ENCODE data around the gene EML1.

Gene EML1

GRCh38 chr14:99780690-99781089 lies 12.5 kb upstream of the EML1 start:
- DNase-seq, result no peak

- no peak for DNase-seq
These were observed 12.1 kb upstream of the EML1 start for GRCh38 chr14:99781091-99781490.

DNA sequence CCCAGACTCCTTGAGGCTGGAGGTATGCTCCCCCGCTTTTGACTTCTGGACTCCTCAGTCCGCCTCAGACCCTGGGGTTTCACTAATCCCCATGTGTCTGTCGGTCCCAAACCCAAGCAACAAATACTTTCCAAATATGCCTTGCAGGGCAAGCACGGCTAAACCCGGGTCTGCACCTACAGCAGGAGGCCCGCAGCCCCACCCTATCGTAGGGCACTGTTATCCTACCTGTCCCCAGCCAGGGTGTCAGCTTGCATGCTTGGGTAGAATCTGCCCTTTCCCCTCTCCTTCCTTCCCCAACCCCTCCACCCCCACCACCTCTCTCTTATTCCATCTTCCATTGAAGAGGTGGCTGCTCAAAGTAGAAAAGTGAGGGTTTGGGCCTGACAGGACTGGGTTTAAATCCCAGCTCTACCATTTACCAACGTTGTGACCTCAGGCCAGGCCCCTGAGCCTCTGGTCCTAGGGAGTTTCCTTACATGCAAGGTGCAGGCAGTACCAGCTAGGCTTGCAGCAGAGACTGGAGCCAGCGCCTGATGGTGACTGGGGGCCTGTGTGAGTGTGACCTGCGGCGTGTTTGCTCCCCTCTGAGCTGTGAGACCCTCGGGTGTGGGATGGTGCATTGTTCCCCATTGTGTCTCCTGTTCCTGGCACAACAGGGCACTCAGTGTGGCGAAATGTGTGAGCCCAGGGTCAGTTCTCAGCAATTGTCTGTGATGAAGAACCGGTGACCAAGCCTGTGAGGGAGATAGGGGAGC lies 11.2 kb upstream of the EML1 start:
- DNase-seq, result no peak

DNA sequence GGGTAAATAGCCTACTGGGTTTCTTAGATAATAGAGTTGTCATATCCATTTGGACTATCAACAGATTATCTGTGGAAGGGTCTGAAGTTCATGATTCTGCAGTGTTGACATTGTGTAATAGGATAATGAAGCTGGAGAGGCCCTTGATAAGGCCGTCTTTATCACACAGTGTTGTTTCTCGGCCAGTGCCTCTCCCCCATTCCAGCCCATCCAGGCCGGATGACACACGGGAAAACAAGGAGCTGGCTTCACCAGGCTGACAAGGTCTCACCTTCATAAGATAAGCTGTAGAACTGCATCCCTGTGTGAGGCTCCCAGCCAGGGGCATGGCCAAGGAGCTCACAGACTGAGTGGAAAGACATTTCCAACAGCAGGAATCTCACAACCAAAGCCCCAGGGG lies 8.7 kb upstream of the EML1 start:
- no peak for DNase-seq

DNA sequence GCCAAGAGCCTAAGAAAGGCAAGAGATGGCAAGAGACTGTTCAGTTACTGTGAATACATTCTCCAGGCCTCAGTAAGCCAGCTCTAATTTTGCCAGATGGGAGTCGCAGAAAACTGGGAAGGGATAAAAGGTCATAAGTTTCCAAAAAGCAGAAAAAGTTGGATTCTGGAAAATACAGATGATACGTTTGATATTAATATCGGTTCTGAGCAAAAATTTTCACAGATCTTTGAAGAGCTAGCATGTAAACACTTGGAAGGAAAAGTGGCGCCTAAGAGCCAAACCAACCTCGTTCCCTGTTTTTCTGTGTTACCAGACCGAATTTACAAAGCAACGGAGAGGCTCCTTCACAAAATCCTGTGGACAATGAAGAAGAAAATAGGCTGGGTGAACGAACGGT lies 7.8 kb upstream of the EML1 start:
- DNase-seq, result no peak

- DNase-seq, result no peak
These were observed 6.7 kb upstream of the EML1 start for GRCh38 chr14:99786511-99786989.

DNA sequence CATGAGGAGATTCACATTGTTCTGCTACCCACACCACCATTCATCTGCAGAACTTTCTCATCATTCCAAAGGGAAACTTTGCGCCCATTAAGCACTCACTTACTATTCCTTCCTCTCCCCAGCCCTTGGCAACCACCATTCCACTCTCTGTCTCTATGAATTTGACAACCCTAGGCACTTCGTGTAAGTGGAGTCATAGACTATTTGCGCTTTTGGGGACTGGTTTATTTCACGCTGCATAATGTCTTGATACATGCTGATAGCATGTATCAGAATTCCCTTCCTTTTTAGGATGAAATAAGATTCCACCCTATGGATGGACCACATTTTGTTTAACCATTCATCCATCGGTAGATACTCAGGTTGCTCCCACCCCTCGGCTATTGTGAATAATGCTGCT lies 4.5 kb upstream of the EML1 start:
- no peak for DNase-seq

DNA sequence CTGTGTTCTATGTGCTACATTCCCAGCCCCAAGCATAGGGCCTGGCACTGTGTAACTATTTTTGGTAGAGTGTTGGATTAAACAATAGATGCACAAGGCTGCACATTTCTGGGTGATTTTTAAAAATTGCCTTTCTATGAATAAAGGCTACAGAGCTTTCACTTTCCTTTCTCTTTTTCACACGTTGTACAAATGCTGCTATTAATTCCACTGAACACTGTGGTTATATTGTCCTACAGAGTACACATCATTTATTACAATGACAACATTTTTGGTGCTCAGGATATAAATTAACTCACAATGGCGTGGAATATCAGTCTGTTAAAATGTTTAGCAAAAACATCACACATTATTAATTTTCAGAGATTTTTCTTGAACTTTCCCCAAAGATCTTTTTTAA lies 3.6 kb upstream of the EML1 start:
- no peak for DNase-seq

GRCh38 chr14:99790201-99790977 lies 2.8 kb upstream of the EML1 start:
- DNase-seq, result no peak

GRCh38 chr14:99790978-99791376 lies 2.2 kb upstream of the EML1 start:
- DNase-seq, result no peak

- no peak for DNase-seq
These were observed 1.6 kb upstream of the EML1 start for GRCh38 chr14:99791476-99792209.

GRCh38 chr14:99792210-99792535 lies 1.0 kb upstream of the EML1 start:
- no peak for DNase-seq

DNA sequence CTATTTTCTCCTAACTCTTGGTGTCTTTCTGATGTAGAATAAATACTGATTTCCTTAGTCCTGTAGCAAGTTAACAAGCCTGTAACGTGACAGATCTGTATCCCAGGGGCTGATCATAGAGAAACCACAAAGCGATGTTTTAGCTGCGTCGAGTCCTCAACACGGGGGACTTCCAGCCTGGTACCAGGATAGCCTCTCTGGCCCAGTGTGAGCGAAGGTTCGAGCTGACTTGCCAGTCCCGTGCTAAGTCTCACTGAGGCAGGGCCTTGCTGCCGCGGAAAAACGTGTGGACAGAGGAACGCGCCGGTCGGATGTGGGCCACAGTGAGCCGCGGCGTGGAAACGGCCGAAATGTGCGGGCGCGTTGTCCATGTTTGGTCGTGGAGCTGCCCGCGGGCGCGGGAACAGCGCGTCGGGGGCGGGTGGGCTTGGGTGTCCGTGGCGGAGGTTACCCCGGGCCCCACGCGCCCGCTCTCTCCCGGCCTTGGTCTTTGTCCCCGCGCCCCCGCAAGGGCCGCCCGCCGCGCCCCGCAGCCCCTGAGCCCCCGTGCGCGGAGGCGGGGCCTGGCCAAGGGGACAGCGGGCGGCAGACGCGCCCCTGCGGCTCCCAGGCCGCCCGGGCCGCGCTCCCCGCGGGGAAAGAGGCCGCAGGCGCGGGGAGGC lies 531 bp upstream of the EML1 start:
- no peak for DNase-seq

- no peak for DNase-seq
These were observed 1.1 kb downstream of the EML1 start for GRCh38 chr14:99794151-99794780.

DNA sequence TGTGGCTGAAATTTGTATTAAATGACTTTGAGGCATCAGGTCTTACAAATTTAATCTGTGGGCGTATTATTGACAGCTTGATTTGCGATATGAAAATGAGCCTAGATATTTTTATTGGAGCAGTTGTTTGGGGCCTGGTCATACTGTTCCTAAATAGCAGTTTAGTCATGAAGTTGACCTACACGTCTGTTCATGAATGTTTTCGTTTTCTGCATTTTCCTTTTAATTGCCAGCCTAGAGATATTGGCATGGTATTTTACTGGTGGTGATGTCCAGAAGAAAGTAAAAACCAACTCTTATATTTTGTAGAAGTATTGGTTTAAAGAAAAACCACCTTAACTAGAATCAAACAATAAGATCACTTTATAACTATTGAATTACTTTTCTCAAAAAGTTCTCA lies 1.8 kb downstream of the EML1 start:
- DNase-seq, result no peak

DNA sequence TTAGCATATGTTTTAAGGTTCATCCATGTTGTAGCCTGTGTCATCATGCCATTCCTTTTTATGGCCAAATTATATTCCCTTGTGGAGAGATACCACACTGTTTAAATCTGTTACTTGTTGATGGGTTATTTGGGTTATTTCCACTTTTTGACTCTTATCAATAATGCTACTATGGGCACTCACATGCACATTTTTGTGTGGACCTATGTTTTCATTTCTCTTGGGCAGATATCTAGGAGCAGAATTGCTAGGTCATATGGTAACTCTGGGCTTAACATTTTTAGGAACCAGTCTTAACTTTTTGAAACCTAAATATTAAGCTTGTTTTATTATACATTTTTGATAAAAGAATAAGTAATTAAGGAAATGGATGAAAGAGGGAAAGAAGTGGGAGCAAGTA lies 4.0 kb downstream of the EML1 start:
- DNase-seq, result no peak

DNA sequence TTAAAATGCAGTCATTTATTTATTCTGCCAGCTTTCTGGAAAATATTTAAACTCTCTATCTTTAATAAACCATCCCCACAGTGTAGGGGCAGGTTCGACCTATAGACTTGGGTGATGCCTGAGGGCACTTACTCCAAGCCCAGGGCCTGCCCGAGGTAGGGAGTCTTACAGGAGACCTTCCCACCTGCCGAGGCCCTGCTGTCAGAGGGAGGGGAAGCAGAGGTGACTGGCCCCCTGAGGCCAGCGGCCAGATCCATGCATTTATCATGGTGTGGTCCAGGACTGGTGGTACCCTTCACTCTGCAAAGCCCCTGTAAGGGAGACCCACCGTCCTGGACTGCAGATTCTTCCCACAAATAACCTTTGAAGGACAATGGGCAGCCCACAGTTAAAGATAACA lies 7.6 kb downstream of the EML1 start:
- DNase-seq, result no peak

DNA sequence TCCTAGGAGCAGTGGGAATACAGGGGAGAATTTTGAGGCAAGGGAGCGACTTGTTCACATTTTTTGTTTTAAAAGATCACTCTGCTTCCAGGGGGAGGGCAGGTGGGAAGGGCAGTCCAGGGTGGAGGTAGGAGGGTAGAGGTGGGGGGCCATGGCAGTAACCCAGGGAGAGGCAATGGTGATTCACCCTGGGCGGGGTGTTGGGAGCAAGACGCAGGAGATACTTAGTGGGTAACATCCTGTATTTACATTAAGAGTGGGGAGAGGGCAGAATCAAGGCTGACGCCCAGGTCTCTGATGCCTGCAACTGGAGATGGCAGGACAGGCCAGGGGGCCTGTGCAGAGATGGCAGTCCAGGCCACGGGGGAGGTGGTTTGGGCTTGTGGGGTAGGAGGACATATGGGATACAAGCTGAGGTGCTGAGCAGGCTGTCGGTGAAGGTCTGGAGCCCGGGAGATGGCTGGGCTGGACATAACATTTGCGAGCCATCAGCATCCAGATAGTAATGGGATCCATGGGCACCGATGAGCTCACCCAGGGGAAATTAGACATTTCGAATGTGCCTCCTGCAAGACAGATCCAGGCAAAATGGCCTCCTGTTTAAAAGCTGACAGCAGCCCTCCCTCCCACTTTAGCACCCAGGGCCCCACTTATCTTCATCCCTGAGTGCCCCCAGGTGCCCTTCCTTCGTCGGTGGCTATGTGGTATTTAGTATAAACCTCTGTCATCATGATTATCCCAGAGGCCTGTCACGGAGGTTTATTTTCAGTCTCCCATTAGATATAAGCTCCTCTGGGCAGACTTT lies 9.3 kb downstream of the EML1 start:
- DNase-seq, result no peak

- no peak for DNase-seq
These were observed 10.0 kb downstream of the EML1 start for GRCh38 chr14:99803106-99803775.

DNA sequence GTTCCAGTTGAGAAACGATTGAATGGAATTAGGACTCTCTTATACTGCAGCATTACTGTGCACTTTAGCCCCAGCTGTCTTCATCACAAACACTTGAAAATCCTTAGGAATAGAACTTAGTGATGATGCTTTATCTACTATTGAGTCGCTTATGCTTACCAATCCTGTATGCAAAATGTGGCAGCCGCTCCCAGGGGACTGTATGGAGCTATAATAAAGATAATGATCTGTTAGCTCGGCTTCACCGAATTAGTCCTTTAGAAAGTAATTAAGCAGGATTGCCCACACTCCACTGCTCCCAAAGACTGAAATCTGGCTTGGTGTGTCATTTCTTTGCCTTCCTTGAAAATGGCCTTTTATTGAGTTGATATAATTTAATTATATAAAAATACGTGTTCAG lies 10.6 kb downstream of the EML1 start:
- no peak for DNase-seq

DNA sequence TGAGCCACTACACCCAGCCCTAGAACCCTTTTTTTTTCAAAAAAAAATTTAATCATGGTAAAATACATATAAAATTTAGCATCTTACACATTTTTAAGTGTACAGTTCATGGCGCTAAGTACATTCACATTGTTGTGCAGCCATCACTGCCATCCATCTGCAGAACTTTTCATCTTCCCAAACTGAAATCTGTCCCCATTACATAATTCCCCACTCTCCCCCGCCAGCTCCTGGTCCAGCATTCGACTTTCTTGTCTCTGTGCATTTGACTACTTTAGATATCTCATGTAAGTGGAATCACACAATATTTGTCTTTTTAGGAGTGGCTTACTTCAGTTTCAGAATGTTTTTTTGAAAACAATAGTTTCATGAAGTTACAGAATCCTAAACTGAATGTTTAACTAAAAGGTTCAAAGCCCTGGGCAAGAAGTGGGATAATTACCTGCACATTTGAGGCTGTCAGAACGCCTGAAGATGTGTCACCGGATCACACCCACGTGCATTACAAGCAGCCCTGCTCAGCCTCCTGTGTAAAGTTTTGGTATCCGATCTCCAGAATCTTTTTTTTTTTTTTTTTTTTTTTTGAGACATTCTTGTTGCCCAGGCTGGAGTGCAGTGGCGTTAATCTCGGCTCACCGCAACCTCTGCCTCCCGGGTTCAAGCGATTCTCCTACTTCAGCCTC lies 12.7 kb downstream of the EML1 start:
- no peak for DNase-seq

Data from activated effector memory CD4-positive, alpha-beta T cell treated with Interleukin-2 at 50 U/mL for 16 hours (primary cell).